Choroid plexus epithelial cell (primary cell): ENCODE measurements around the gene KIAA1217.

Experiments
- DNase-seq: peaks from one replicate; pipeline ENCODE4 v3.0.0-alpha.2; 2010; ENCODE audit warnings: low read depth
- H3K4me3 ChIP-seq: 2 replicates; pipeline ENCODE4 v1.5.1; 2011; ENCODE audit warnings: low read depth, mild to moderate bottlenecking, control low read depth, low read length, moderate library complexity
- TF ChIP-seq, protein P1 (sequence below): conservative IDR thresholded peaks from 2 replicates; pipeline ENCODE4 v1.5.1; 2011; ENCODE audit warnings: low read depth, mild to moderate bottlenecking, control low read depth, inconsistent platforms, low read length, moderate library complexity

KIAA1217 gene

GRCh38 chr10:24251547-24251946, 42.6 kb downstream of the KIAA1217 start:
- DNase-seq = no peak
- TF ChIP-seq, protein P1, sequence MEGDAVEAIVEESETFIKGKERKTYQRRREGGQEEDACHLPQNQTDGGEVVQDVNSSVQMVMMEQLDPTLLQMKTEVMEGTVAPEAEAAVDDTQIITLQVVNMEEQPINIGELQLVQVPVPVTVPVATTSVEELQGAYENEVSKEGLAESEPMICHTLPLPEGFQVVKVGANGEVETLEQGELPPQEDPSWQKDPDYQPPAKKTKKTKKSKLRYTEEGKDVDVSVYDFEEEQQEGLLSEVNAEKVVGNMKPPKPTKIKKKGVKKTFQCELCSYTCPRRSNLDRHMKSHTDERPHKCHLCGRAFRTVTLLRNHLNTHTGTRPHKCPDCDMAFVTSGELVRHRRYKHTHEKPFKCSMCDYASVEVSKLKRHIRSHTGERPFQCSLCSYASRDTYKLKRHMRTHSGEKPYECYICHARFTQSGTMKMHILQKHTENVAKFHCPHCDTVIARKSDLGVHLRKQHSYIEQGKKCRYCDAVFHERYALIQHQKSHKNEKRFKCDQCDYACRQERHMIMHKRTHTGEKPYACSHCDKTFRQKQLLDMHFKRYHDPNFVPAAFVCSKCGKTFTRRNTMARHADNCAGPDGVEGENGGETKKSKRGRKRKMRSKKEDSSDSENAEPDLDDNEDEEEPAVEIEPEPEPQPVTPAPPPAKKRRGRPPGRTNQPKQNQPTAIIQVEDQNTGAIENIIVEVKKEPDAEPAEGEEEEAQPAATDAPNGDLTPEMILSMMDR = no peak

DNA sequence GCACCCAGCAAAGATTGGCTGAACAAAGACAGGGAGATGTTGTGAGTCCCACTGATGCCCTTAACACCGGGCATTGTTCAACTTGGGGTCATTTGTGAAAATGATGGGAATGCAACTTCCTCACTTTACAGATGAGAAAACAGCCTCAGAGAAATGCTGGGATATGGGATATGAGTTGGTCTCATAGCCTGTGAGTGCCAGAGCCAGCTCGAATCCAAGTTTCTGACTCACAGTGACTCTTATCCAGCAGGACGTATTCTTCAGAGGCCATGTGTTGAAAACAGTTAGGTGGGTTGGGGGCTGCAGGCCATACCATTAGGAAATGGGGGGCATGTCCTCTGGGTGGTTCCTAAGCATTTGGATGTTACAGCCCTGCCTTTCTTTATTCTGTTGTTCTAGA, 45.2 kb downstream of the KIAA1217 start:
- TF ChIP-seq, protein P1 = no peak

More at GRCh38 chr10:24251547-24251946, 42.6 kb downstream of the KIAA1217 start:
- H3K4me3 ChIP-seq = no peak overlapping the region

GRCh38 chr10:24255115-24255880, 46.4 kb downstream of the KIAA1217 start:
- no peak for DNase-seq
- H3K4me3 ChIP-seq = no peak overlapping the region
- TF ChIP-seq, protein P1 = no peak

More for the DNA sequence above, 45.2 kb downstream of the KIAA1217 start:
- peak; percentile 19 for DNase-seq
- no peak overlapping the region for H3K4me3 ChIP-seq

DNA sequence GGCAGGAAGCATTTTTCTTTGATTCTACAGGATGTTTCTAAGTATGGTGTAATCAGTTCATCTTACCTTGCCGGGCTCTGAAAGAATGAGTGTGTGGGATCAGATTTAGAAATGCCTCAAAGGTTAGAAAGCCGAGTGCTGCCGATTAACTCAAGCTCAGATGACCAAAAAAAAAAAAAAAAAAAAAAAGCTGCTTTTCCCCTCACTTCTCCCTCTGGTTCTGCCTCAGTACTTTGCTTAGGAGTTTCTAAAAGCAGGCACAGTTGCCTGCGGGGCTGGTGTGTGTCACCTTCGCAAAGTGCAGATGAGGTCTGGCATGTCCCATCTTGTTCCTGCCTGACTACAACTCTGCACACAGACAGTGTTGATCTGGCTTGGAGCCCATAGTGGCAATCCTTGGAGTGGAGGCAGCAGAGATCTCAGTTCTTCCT, 47.0 kb downstream of the KIAA1217 start:
- TF ChIP-seq, protein P1 = no peak
- peak; percentile 25 for DNase-seq
- no peak overlapping the region for H3K4me3 ChIP-seq

DNA sequence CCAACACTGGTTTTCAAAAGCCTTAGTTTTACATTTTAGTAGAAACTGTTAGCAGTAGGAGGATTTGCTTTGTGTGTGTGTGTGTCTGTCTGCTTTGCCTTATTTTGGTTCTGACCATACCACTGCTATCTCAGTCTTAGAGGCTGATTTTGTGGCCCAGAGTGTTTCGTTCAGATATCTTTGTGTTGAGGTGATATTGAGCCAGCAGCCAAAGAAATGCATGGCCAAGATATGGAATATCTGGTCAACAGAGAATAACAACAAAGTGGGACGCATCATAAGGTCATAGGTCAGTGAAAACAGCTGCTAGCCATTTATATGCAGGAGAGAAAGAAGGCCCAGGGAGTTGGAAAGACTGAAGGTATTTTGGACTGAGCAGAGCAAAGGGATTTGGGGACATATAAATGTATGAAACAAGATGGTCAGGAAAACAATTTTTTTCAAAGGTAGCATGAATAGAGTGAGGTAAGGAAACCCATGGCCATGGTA, 47.7 kb downstream of the KIAA1217 start:
- no peak overlapping the region for H3K4me3 ChIP-seq
- DNase-seq = peak; percentile 28
- TF ChIP-seq, protein P1 = no peak

GRCh38 chr10:24257588-24257987, 48.6 kb downstream of the KIAA1217 start:
- no peak for DNase-seq
- TF ChIP-seq, protein P1 = no peak
- H3K4me3 ChIP-seq = no peak overlapping the region
